Astrocyte (in vitro differentiated cells and primary cell): Measurements from ENCODE around the gene HDHD2.

Experiments used
- EZH2 ChIP-seq: IDR thresholded peaks from 2 replicates; pipeline ENCODE4 v1.6.1; 2012; ENCODE audit warnings: mild to moderate bottlenecking, low read length, inconsistent platforms; ENCODE audit not compliant: insufficient read depth
- TF ChIP-seq, protein P1 (sequence below): IDR thresholded peaks from 2 replicates; pipeline ENCODE4 v1.5.1; 2011; ENCODE audit warnings: low read depth, mild to moderate bottlenecking, inconsistent platforms, low read length, moderate library complexity; ENCODE audit not compliant: insufficient read depth

DNA sequence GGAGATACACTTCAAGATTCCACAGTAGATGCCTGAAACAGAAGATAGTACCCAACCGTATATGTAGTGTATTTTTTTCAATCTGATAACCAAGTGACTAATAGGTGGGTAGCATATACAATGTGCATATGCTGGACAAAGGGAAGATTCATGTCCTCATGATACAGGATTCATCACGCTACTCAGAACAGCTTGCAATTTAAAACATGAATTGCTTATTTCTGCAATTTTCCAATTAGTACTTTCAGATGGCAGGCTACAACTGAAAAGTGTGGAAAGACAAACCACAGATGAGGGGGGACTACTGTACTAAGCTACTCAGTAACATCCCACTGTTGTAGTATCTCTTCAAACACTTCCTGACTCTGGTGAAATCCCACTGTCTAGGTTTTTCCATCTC lies 22.2 kb upstream of the HDHD2 start:
- TF ChIP-seq, protein P1, sequence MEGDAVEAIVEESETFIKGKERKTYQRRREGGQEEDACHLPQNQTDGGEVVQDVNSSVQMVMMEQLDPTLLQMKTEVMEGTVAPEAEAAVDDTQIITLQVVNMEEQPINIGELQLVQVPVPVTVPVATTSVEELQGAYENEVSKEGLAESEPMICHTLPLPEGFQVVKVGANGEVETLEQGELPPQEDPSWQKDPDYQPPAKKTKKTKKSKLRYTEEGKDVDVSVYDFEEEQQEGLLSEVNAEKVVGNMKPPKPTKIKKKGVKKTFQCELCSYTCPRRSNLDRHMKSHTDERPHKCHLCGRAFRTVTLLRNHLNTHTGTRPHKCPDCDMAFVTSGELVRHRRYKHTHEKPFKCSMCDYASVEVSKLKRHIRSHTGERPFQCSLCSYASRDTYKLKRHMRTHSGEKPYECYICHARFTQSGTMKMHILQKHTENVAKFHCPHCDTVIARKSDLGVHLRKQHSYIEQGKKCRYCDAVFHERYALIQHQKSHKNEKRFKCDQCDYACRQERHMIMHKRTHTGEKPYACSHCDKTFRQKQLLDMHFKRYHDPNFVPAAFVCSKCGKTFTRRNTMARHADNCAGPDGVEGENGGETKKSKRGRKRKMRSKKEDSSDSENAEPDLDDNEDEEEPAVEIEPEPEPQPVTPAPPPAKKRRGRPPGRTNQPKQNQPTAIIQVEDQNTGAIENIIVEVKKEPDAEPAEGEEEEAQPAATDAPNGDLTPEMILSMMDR: no peak
- TF ChIP-seq EZH2: no peak
